ENCODE results near the gene TTC23L. TPM values are rescaled to one million over a fixed set of nuclear protein-coding genes. Genes with fewer than 3 reads are reported as not detected.

TTC23L gene
- polyA plus RNA-seq, 2 of the 4 experiments (the other 2 are of a cell fraction): 0.17 to 0.59 TPM

GRCh38 chr5:34841816-34842215 is 2.9 kb downstream of the TTC23L start:
- ATAC-seq (no peak), DNase-seq (ENCODE audit: low read depth in 1 of 2, low spot score in 1 of 2) (no peak), FAIRE-seq (no peak)
- no peak overlapping the region for H3K27ac ChIP-seq
- H3K4me3 ChIP-seq: no peak overlapping the region
- ChIA-PET CTCF (interaction anchor here (1.2 kb wide), 1 partner anchor 17 kb away, joined by 3 read pairs; no protein-coding TSS in a partner anchor), POLR2A (no interaction called here)
- no peak overlapping the region for H3K4me2 ChIP-seq
- H3K9me3 ChIP-seq: no peaks in the 10 kb centered on the region
- H3K4me1 ChIP-seq: no peaks in the 10 kb centered on the region
- TF ChIP-seq JUN (IDR thresholded peaks at IDR 0.05): no peak
- no peak for TF ChIP-seq FOSL2 (IDR thresholded peaks at IDR 0.05)
- TF ChIP-seq FOSL2 (CRISPR knock-in tag; IDR thresholded peaks at IDR 0.05): no peak
- TF ChIP-seq RNF2 (IDR thresholded peaks at IDR 0.05; ENCODE audit: borderline replicate concordance, low read depth): no peak
- no peak for TF ChIP-seq JUNB (IDR thresholded peaks at IDR 0.05)
- TF ChIP-seq EP300 (IDR thresholded peaks at IDR 0.05): no peak
- no peak for TF ChIP-seq NR3C1 (IDR thresholded peaks at IDR 0.05)
- no peak for TF ChIP-seq EHMT2 (IDR thresholded peaks at IDR 0.05; ENCODE audit: low read depth)
- no peak for TF ChIP-seq RCOR1 (IDR thresholded peaks at IDR 0.05; ENCODE audit: low read depth, low read length)
- no peak for TF ChIP-seq BCL3 (IDR thresholded peaks at IDR 0.05)
- 73% methylated on average over 2 of the region's 2 CpGs for WGBS (ENCODE audit: missing lambda C conversion rate)

GRCh38 chr5:34842554-34842953 is 3.6 kb downstream of the TTC23L start:
- ChIA-PET CTCF (no interaction called here), POLR2A (no interaction called here)
- Histone ChIP-seq H3K4me2 (no peak overlapping the region), H3K4me1 (no peaks in the 10 kb centered on the region), H3K27ac (no peak overlapping the region), H3K4me3 (no peak overlapping the region), H3K9me3 (no peaks in the 10 kb centered on the region)
- WGBS (ENCODE audit: missing lambda C conversion rate): 91% methylated on average over 7 of the region's 7 CpGs
- FAIRE-seq (no peak), ATAC-seq (no peak), DNase-seq (ENCODE audit: low read depth in 1 of 2, low spot score in 1 of 2) (no peak)
- no peak for TF ChIP-seq KDM1A (IDR thresholded peaks at IDR 0.05; ENCODE audit: low read depth)
- no peak for TF ChIP-seq NR3C1 (IDR thresholded peaks at IDR 0.05)
- TF ChIP-seq BCL3 (IDR thresholded peaks at IDR 0.05): no peak
- TF ChIP-seq, protein P1, sequence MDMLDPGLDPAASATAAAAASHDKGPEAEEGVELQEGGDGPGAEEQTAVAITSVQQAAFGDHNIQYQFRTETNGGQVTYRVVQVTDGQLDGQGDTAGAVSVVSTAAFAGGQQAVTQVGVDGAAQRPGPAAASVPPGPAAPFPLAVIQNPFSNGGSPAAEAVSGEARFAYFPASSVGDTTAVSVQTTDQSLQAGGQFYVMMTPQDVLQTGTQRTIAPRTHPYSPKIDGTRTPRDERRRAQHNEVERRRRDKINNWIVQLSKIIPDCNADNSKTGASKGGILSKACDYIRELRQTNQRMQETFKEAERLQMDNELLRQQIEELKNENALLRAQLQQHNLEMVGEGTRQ (IDR thresholded peaks at IDR 0.05): no peak
- no peak for TF ChIP-seq CEBPB (IDR thresholded peaks at IDR 0.05)
- no peak for TF ChIP-seq RCOR1 (IDR thresholded peaks at IDR 0.05; ENCODE audit: low read depth, low read length)
- no peak for TF ChIP-seq MAZ (IDR thresholded peaks at IDR 0.05; ENCODE audit: borderline replicate concordance, low read depth, low read length)
- TF ChIP-seq NPAS2 (CRISPR knock-in tag; IDR thresholded peaks at IDR 0.05; ENCODE audit: borderline replicate concordance): no peak
- TF ChIP-seq JUN (IDR thresholded peaks at IDR 0.05): no peak
- no peak for TF ChIP-seq FOXS1 (CRISPR knock-in tag; IDR thresholded peaks at IDR 0.05)
- TF ChIP-seq RNF2 (IDR thresholded peaks at IDR 0.05; ENCODE audit: borderline replicate concordance, low read depth): no peak

GRCh38 chr5:34843497-34843896 is 4.5 kb downstream of the TTC23L start:
- Histone ChIP-seq H3K27ac (no peak overlapping the region), H3K9me3 (no peaks in the 10 kb centered on the region), H3K4me2 (no peak overlapping the region), H3K4me1 (no peaks in the 10 kb centered on the region), H3K4me3 (no peak overlapping the region)
- ChIA-PET POLR2A (no interaction called here), CTCF (no interaction called here)
- DNase-seq (ENCODE audit: low read depth in 1 of 2, low spot score in 1 of 2): no peak
- ATAC-seq: no peak
- WGBS (ENCODE audit: missing lambda C conversion rate): 83% methylated on average over 2 of the region's 2 CpGs
- TF ChIP-seq ATOH8 (CRISPR knock-in tag; IDR thresholded peaks at IDR 0.05; ENCODE audit: low read depth): no peak
- no peak for TF ChIP-seq ZFP36 (IDR thresholded peaks at IDR 0.05; ENCODE audit: borderline replicate concordance, partially characterized antibody)
- no peak for TF ChIP-seq FOSL2 (IDR thresholded peaks at IDR 0.05)
- TF ChIP-seq FOSL2 (CRISPR knock-in tag; IDR thresholded peaks at IDR 0.05): no peak
- FAIRE-seq: no peak
